ENCODE data around the gene GRIN1.

- TF ChIP-seq CTCF (conservative IDR thresholded peaks at IDR 0.05; ENCODE audit: low read length) = no peak
- no peak for TF ChIP-seq EZH2phosphoT487 (IDR thresholded peaks at IDR 0.05; ENCODE audit: borderline replicate concordance)
These were observed 47.0 kb downstream of the GRIN1 start for GRCh38 chr9:137185921-137186320.
